Progenitor cell of endocrine pancreas (in vitro differentiated cells): Measurements from ENCODE around the gene USP32. TPM values are rescaled to one million over a fixed set of nuclear protein-coding genes. Genes with fewer than 3 reads are reported as not detected.

Experiments used
- DNase-seq: peaks from one replicate; pipeline ENCODE4 v3.0.0; 2021; ENCODE audit warnings: low spot score; ENCODE audit not compliant: unreplicated experiment
- H3K27ac Mint-ChIP-seq: 2 replicates; pipeline ENCODE4 v1.8.0; 2021; ENCODE audit warnings: mild to moderate bottlenecking, moderate library complexity, mixed read lengths
- H3K27me3 Mint-ChIP-seq: 2 replicates; pipeline ENCODE4 v1.8.0; 2021; ENCODE audit warnings: mixed read lengths
- H3K36me3 Mint-ChIP-seq: 2 replicates; pipeline ENCODE4 v1.8.0; 2022; ENCODE audit warnings: mixed read lengths; ENCODE audit not compliant: insufficient read depth
- H3K4me1 Mint-ChIP-seq: 2 replicates; pipeline ENCODE4 v1.8.0; 2021; ENCODE audit warnings: low read depth, mixed read lengths
- H3K4me3 Mint-ChIP-seq: 2 replicates; pipeline ENCODE4 v1.8.0; 2021; ENCODE audit warnings: low read depth, mild to moderate bottlenecking, moderate library complexity, mixed read lengths
- H3K9me3 Mint-ChIP-seq: 2 replicates; pipeline ENCODE4 v1.8.0; 2021; ENCODE audit warnings: low read depth, mixed read lengths
- CTCF ChIP-seq: fragments of 200-600 bp; sonication (generic); IDR thresholded peaks from one replicate; pipeline ENCODE4 v1.5.0; 2021; ENCODE audit warnings: antibody characterized with exemption, mild to moderate bottlenecking; ENCODE audit not compliant: unreplicated experiment
- total RNA-seq: library from RNA; stranded (reverse); gene quantifications from 2 replicates; pipeline ENCODE4 v1.2.1, GENCODE V29; 2021

The USP32 gene
- total RNA-seq, 1 donor from 2014 or later, result 42.7 TPM

DNA sequence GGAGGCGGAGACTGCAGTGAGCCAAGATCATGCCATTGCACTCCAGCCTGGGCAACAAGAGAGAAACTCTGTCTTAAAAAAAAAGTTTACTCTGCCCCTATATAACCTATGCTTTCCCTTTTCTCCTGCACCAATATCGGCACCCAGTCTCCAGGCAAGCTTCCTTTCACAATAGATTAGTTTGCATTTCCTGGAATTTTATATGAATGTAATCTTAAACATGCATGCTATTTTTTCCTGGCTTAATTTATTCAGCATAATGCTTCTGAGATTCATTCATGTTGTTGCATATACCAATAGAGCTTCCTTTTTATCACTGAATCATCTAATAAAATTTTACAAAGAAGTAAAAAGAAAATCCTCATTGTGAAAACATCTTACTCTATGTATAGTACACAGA lies 59.4 kb downstream of the USP32 start:
- Mint-ChIP-seq H3K36me3 (peaks cover 6% of the 10 kb centered on the region), H3K27me3 (no peaks in the 10 kb centered on the region), H3K9me3 (no peaks in the 10 kb centered on the region), H3K27ac (no peak overlapping the region), H3K4me3 (no peak overlapping the region), H3K4me1 (peaks cover 2% of the 10 kb centered on the region)
- no peak for DNase-seq
- no peak for TF ChIP-seq CTCF

- no peak for DNase-seq
- H3K27ac Mint-ChIP-seq, result no peak overlapping the region
- peaks cover 2% of the 10 kb centered on the region for H3K4me1 Mint-ChIP-seq
- no peak for TF ChIP-seq CTCF
- no peaks in the 10 kb centered on the region for H3K9me3 Mint-ChIP-seq
- H3K36me3 Mint-ChIP-seq, result peaks cover 5% of the 10 kb centered on the region
- no peaks in the 10 kb centered on the region for H3K27me3 Mint-ChIP-seq
- no peak overlapping the region for H3K4me3 Mint-ChIP-seq
These were observed 61.2 kb downstream of the USP32 start for GRCh38 chr17:60330731-60331130.

DNA sequence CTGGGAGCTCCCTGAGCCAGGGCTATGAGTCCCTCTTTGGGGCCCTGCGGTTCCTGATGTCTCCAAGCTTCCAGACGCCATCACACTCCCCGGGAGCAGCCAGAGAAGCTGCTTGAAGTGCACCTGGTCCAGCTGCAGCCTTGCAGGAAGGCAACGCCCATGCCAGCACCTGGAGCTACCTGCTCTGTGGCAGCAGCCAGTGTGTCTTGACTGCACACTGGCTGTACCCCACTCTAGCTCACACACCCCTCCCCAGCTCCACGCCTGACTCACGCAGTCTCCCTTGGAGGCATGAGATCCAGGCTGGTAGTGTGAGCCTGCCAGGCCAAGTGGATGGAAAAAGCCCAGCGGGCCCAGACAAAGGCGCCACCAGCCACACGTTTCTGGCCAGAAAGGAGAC lies 63.3 kb downstream of the USP32 start:
- Mint-ChIP-seq H3K27ac (no peak overlapping the region), H3K36me3 (peaks cover 3% of the 10 kb centered on the region), H3K4me1 (peaks cover 2% of the 10 kb centered on the region), H3K27me3 (no peaks in the 10 kb centered on the region), H3K9me3 (no peaks in the 10 kb centered on the region), H3K4me3 (no peak overlapping the region)
- TF ChIP-seq CTCF, result no peak
- DNase-seq, result no peak

DNA sequence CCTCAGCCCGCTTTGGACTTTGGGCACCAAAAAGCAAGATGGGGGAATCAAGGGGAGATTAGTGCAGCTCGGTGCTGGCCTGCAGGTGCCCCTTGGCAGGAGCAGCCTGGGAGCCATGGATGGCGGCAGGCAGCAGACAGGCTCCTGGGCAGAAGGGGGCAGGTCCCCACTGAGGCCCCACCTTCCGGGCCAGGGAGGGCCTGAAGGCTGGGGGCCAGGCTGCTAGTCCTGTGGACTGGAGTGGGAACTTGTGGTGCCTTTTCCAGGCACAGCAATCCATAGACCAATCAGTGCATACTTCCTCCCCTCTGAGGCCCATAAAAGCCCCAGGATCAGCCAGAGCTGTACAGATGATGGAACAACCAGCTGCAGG lies 64.0 kb downstream of the USP32 start:
- Mint-ChIP-seq H3K4me3 (no peak overlapping the region), H3K4me1 (peaks cover 2% of the 10 kb centered on the region), H3K27ac (no peak overlapping the region), H3K9me3 (no peaks in the 10 kb centered on the region), H3K36me3 (peaks cover 3% of the 10 kb centered on the region), H3K27me3 (no peaks in the 10 kb centered on the region)
- TF ChIP-seq CTCF, result no peak
- DNase-seq, result no peak

GRCh38 chr17:60327134-60327900 lies 64.6 kb downstream of the USP32 start:
- H3K27me3 Mint-ChIP-seq, result no peaks in the 10 kb centered on the region
- no peak for TF ChIP-seq CTCF
- H3K4me3 Mint-ChIP-seq, result no peak overlapping the region
- no peaks in the 10 kb centered on the region for H3K36me3 Mint-ChIP-seq
- no peaks in the 10 kb centered on the region for H3K9me3 Mint-ChIP-seq
- peaks cover 2% of the 10 kb centered on the region for H3K4me1 Mint-ChIP-seq
- DNase-seq, result no peak
- H3K27ac Mint-ChIP-seq, result no peak overlapping the region
